ENCODE measurements around the gene PTGDR.
A peak's percentile ranks its signal among the peaks of the same experiment; 100 is the strongest.

The PTGDR gene

GRCh38 chr14:52251724-52252123, 15.8 kb upstream of the PTGDR start:
- peaks cover 28% of the 10 kb centered on the region for H3K4me1 Mint-ChIP-seq
- ATAC-seq, result no peak
- no peak overlapping the region for H3K27ac Mint-ChIP-seq
- H3K4me3 Mint-ChIP-seq, result no peak overlapping the region
- no peak for DNase-seq (ENCODE audit: low spot score in 2 of 2)
- peaks cover 2% of the 10 kb centered on the region for H3K9me3 Mint-ChIP-seq
- H3K36me3 Mint-ChIP-seq, result no peaks in the 10 kb centered on the region

GRCh38 chr14:52253503-52253902, 14.0 kb upstream of the PTGDR start:
- no peak for DNase-seq (ENCODE audit: low spot score in 2 of 2)
- Mint-ChIP-seq H3K4me3 (no peak overlapping the region), H3K4me1 (peaks cover 11% of the 10 kb centered on the region), H3K9me3 (no peaks in the 10 kb centered on the region), H3K36me3 (no peaks in the 10 kb centered on the region), H3K27ac (no peak overlapping the region)
- ATAC-seq, result no peak

GRCh38 chr14:52254086-52254485, 13.4 kb upstream of the PTGDR start:
- Mint-ChIP-seq H3K27ac (no peak overlapping the region), H3K36me3 (no peaks in the 10 kb centered on the region), H3K9me3 (no peaks in the 10 kb centered on the region), H3K4me1 (peaks cover 15% of the 10 kb centered on the region), H3K4me3 (no peak overlapping the region)
- ATAC-seq (no peak), DNase-seq (ENCODE audit: low spot score in 2 of 2) (no peak)

GRCh38 chr14:52258783-52259182, 8.7 kb upstream of the PTGDR start:
- no peak for ATAC-seq
- no peak overlapping the region for H3K27ac Mint-ChIP-seq
- no peak for DNase-seq (ENCODE audit: low spot score in 2 of 2)
- H3K36me3 Mint-ChIP-seq, result no peaks in the 10 kb centered on the region
- H3K4me1 Mint-ChIP-seq, result peaks cover 19% of the 10 kb centered on the region
- H3K4me3 Mint-ChIP-seq, result no peak overlapping the region
- no peaks in the 10 kb centered on the region for H3K9me3 Mint-ChIP-seq

- no peak overlapping the region for H3K4me3 Mint-ChIP-seq
- no peaks in the 10 kb centered on the region for H3K36me3 Mint-ChIP-seq
- H3K27ac Mint-ChIP-seq, result peak overlapping the region; percentile 2
- H3K9me3 Mint-ChIP-seq, result no peaks in the 10 kb centered on the region
- peak; percentile 26 for ATAC-seq
- H3K4me1 Mint-ChIP-seq, result peaks cover 14% of the 10 kb centered on the region
- DNase-seq (ENCODE audit: low spot score in 2 of 2), result no peak
Observed at GRCh38 chr14:52259434-52259833, 8.1 kb upstream of the PTGDR start.

GRCh38 chr14:52262600-52262999, 4.9 kb upstream of the PTGDR start:
- ATAC-seq (no peak), DNase-seq (ENCODE audit: low spot score in 2 of 2) (no peak)
- no peak overlapping the region for H3K27ac Mint-ChIP-seq
- H3K4me1 Mint-ChIP-seq, result peaks cover 42% of the 10 kb centered on the region
- no peak overlapping the region for H3K4me3 Mint-ChIP-seq
- no peaks in the 10 kb centered on the region for H3K36me3 Mint-ChIP-seq
- H3K9me3 Mint-ChIP-seq, result no peaks in the 10 kb centered on the region

GRCh38 chr14:52263190-52263589, 4.3 kb upstream of the PTGDR start:
- no peak for DNase-seq (ENCODE audit: low spot score in 2 of 2)
- Mint-ChIP-seq H3K4me3 (no peak overlapping the region), H3K9me3 (no peaks in the 10 kb centered on the region), H3K36me3 (peaks cover 3% of the 10 kb centered on the region), H3K27ac (no peak overlapping the region), H3K4me1 (peaks cover 46% of the 10 kb centered on the region)
- no peak for ATAC-seq

- peaks cover 47% of the 10 kb centered on the region for H3K4me1 Mint-ChIP-seq
- H3K9me3 Mint-ChIP-seq, result no peaks in the 10 kb centered on the region
- peak overlapping the region; percentile 70 for H3K27ac Mint-ChIP-seq
- DNase-seq (ENCODE audit: low spot score in 2 of 2), result no peak
- H3K4me3 Mint-ChIP-seq, result no peak overlapping the region
- H3K36me3 Mint-ChIP-seq, result peaks cover 7% of the 10 kb centered on the region
- no peak for ATAC-seq
Observed at GRCh38 chr14:52265253-52265652, 2.2 kb upstream of the PTGDR start.

GRCh38 chr14:52266179-52266578, 1.3 kb upstream of the PTGDR start:
- peak overlapping the region; percentile 99 for H3K4me3 Mint-ChIP-seq
- DNase-seq (ENCODE audit: low spot score in 2 of 2) (no peak), ATAC-seq (no peak)
- H3K9me3 Mint-ChIP-seq, result no peaks in the 10 kb centered on the region
- peaks cover 7% of the 10 kb centered on the region for H3K36me3 Mint-ChIP-seq
- peaks cover 47% of the 10 kb centered on the region for H3K4me1 Mint-ChIP-seq
- peak overlapping the region; percentile 70 for H3K27ac Mint-ChIP-seq

- no peak for ATAC-seq
- no peak for DNase-seq (ENCODE audit: low spot score in 2 of 2)
- H3K36me3 Mint-ChIP-seq, result peaks cover 7% of the 10 kb centered on the region
- peak overlapping the region; percentile 99 for H3K4me3 Mint-ChIP-seq
- H3K4me1 Mint-ChIP-seq, result peaks cover 52% of the 10 kb centered on the region
- H3K27ac Mint-ChIP-seq, result peak overlapping the region; percentile 77
- no peaks in the 10 kb centered on the region for H3K9me3 Mint-ChIP-seq
Observed at GRCh38 chr14:52266782-52267181, 716 bp upstream of the PTGDR start.

GRCh38 chr14:52268279-52269061, 972 bp downstream of the PTGDR start:
- peak; percentile 74 for ATAC-seq
- peak; percentile 42 to 75 for DNase-seq (ENCODE audit: low spot score in 2 of 2)
- Mint-ChIP-seq H3K27ac (peak overlapping the region; percentile 77), H3K9me3 (no peaks in the 10 kb centered on the region), H3K36me3 (peaks cover 7% of the 10 kb centered on the region), H3K4me3 (peak overlapping the region; percentile 99), H3K4me1 (peaks cover 68% of the 10 kb centered on the region)

- H3K9me3 Mint-ChIP-seq, result no peaks in the 10 kb centered on the region
- DNase-seq (ENCODE audit: low spot score in 2 of 2) (no peak), ATAC-seq (no peak)
- peaks cover 7% of the 10 kb centered on the region for H3K36me3 Mint-ChIP-seq
- peak overlapping the region; percentile 77 for H3K27ac Mint-ChIP-seq
- peak overlapping the region; percentile 99 for H3K4me3 Mint-ChIP-seq
- H3K4me1 Mint-ChIP-seq, result peaks cover 74% of the 10 kb centered on the region
Observed at GRCh38 chr14:52269100-52269499, 1.6 kb downstream of the PTGDR start.

- no peaks in the 10 kb centered on the region for H3K9me3 Mint-ChIP-seq
- DNase-seq (ENCODE audit: low spot score in 2 of 2), result no peak
- peak overlapping the region; percentile 99 for H3K4me3 Mint-ChIP-seq
- H3K4me1 Mint-ChIP-seq, result peaks cover 78% of the 10 kb centered on the region
- ATAC-seq, result no peak
- peak overlapping the region; percentile 10 for H3K27ac Mint-ChIP-seq
- H3K36me3 Mint-ChIP-seq, result peaks cover 13% of the 10 kb centered on the region
Observed at GRCh38 chr14:52269982-52270381, 2.5 kb downstream of the PTGDR start.

- peak overlapping the region; percentile 10 for H3K27ac Mint-ChIP-seq
- ATAC-seq (no peak), DNase-seq (ENCODE audit: low spot score in 2 of 2) (no peak)
- no peaks in the 10 kb centered on the region for H3K9me3 Mint-ChIP-seq
- peaks cover 69% of the 10 kb centered on the region for H3K4me1 Mint-ChIP-seq
- peaks cover 20% of the 10 kb centered on the region for H3K36me3 Mint-ChIP-seq
- peak overlapping the region; percentile 99 for H3K4me3 Mint-ChIP-seq
Observed at GRCh38 chr14:52271538-52271937, 4.0 kb downstream of the PTGDR start.

- DNase-seq (ENCODE audit: low spot score in 2 of 2), result peak in 1 of 2 donors; percentile 67
- Mint-ChIP-seq H3K27ac (peak overlapping the region; percentile 88), H3K36me3 (peaks cover 20% of the 10 kb centered on the region), H3K4me3 (peak overlapping the region; percentile 99), H3K4me1 (peaks cover 60% of the 10 kb centered on the region), H3K9me3 (no peaks in the 10 kb centered on the region)
- ATAC-seq, result peak; percentile 29
Observed at GRCh38 chr14:52272375-52272774, 4.9 kb downstream of the PTGDR start.

- Mint-ChIP-seq H3K4me3 (no peak overlapping the region), H3K4me1 (peaks cover 48% of the 10 kb centered on the region), H3K27ac (peak overlapping the region; percentile 60), H3K9me3 (no peaks in the 10 kb centered on the region), H3K36me3 (peaks cover 12% of the 10 kb centered on the region)
- DNase-seq (ENCODE audit: low spot score in 2 of 2) (no peak), ATAC-seq (peak; percentile 81)
Observed at GRCh38 chr14:52275372-52275771, 7.9 kb downstream of the PTGDR start.

Data from stimulated activated effector memory CD8-positive, alpha-beta T cell treated with anti-CD3 and anti-CD28 coated beads, Interleukin-12 subunit alpha, Interleukin-12 subunit beta, amount 100 ng/mL, for 72 hours (primary cell).